Pancreas (tissue), 10 donors: Measurements from ENCODE around the gene ABHD12B. TPM values are rescaled to one million over a fixed set of nuclear protein-coding genes. Genes with fewer than 3 reads are reported as not detected.
A peak's percentile ranks its signal among the peaks of the same experiment; 100 is the strongest.

Source experiments
- ATAC-seq, 4 donors: fragments of 200-7000 bp; cut with Tn5 transposase; one replicate each; pipeline versions ENCODE4 v1.8.0 to v1.9.1; 2020; ENCODE audit warnings: mild to moderate bottlenecking in 4 of 4, moderate library complexity in 4 of 4
- DNase-seq, 6 donors: peaks; one replicate each; pipeline ENCODE4 v3.0.0-alpha.2; 2020
- FAIRE-seq: peaks from 2 replicates; lab custom pipeline; 2012; peaks lifted over from hg19 to GRCh38; lab: Jason Lieb, UNC
- H3K27ac ChIP-seq, 4 donors: fragments of 200-600 bp; sonication (generic); 1 replicate in 3 of 4; 2 replicates in 1 of 4; pipeline versions ENCODE4 v1.5.0 to v1.8.0; 2020
- H3K27me3 ChIP-seq, 4 donors: fragments of 200-600 bp; one replicate each; pipeline ENCODE4 v1.8.0; 2021
- H3K36me3 ChIP-seq, 3 donors: fragments of 200-600 bp; sonication (generic) in 1 of 3; one replicate each; pipeline versions ENCODE4 v1.5.0 to v1.8.0; 2020 to 2021
- H3K4me1 ChIP-seq, 3 donors: fragments of 200-600 bp; one replicate each; pipeline ENCODE4 v1.8.0; 2021
- H3K4me3 ChIP-seq, 4 donors: fragments of 200-600 bp; sonication (generic) in 2 of 4; one replicate each; pipeline versions ENCODE4 v1.5.0 to v1.8.0; 2020 to 2021
- H3K9me3 ChIP-seq, 4 donors: fragments of 200-600 bp; one replicate each; pipeline ENCODE4 v1.8.0; 2021
- whole genome bisulfite sequencing, 2 donors: extraction: QIAGEN DNeasy Blood & Tissue Kit; methylation state at CpG; one replicate each; pipeline ENCODE4 v1.1.7; 2013; 5-methylcytosine and 5-hydroxymethylcytosine counted together
- intact Hi-C, 3 donors: fragments of 100-400 bp; cut with DNase I; formaldehyde crosslinking; loops; one replicate each; pipeline versions ENCODE4 v1.11.1 to v1.14.2; 2022
- polyA plus RNA-seq, 2 donors: library from polyadenylated mRNA; stranded (reverse); fragments of 200-250 nt; gene quantifications; one replicate each; pipeline ENCODE4 v1.2.3, GENCODE V29; 2013
- total RNA-seq, 6 donors: library from RNA; stranded (reverse); fragmentation: NEBNext Ultra II Directional in 4 of 6; extraction: Animal tissue kit (Norgen Biotek cat#: 25700) in 4 of 6; gene quantifications; one replicate each; pipeline versions ENCODE4 v1.2.1 to v1.2.4, GENCODE V29; 2021 to 2023
- TF ChIP-seq, protein P1 (sequence below), 4 donors: fragments of 200-600 bp; sonication (generic) in 3 of 4; IDR thresholded peaks; one replicate each; pipeline versions ENCODE4 v1.5.0 to v1.8.0; 2021; ENCODE audit warnings: antibody characterized with exemption in 4 of 4
- donor health status: healthy with polysubstance abuse.
- donor health status: DM: no; HTN: no; CAD: no; lungs with moderate emphysema.
- donor health status: DM: no; HTN: no; CAD: no.
- donor health status: control.
- donor health status: control.
- donor health status: Bipolar disorder and iron deficiency.
- donor health status: DM: yes; HTN: yes; CAD: no.
- donor health status: DM: no; HTN: no; CAD: no.
- donor health status: DM: no; HTN: no; CAD: no.
- donor health status: DM: yes; HTN: yes; CAD: no.

ABHD12B gene
- total and polyA plus RNA-seq, 8 donors, result 0.16 TPM; not detected in 7

DNA sequence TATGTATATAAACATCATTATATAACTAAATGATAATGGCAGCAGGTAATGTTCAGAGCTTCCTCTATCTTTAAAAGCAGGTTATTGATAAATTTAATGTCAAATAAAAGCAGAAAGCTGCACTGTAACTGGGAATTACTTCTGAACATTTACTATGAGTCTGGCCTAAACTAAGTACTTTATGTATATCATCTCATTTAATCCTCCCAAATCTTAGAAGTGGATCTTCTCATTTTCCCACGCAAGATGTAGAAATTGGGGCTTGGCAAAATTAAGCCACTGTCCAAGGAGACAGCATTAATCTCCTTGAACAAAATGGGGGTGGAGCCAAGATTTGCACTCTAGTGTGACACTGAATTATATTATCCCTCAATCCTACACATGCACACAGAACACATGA lies 46.5 kb upstream of the ABHD12B start:
- TF ChIP-seq, protein P1, sequence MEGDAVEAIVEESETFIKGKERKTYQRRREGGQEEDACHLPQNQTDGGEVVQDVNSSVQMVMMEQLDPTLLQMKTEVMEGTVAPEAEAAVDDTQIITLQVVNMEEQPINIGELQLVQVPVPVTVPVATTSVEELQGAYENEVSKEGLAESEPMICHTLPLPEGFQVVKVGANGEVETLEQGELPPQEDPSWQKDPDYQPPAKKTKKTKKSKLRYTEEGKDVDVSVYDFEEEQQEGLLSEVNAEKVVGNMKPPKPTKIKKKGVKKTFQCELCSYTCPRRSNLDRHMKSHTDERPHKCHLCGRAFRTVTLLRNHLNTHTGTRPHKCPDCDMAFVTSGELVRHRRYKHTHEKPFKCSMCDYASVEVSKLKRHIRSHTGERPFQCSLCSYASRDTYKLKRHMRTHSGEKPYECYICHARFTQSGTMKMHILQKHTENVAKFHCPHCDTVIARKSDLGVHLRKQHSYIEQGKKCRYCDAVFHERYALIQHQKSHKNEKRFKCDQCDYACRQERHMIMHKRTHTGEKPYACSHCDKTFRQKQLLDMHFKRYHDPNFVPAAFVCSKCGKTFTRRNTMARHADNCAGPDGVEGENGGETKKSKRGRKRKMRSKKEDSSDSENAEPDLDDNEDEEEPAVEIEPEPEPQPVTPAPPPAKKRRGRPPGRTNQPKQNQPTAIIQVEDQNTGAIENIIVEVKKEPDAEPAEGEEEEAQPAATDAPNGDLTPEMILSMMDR (IDR thresholded peaks at IDR 0.05), result no peak
- intact Hi-C loops, result no loop called here
- DNase-seq, result no peak
- peaks cover 5 to 16% (median 6%) of the 10 kb centered on the region in 3 donors for H3K4me1 ChIP-seq
- H3K36me3 ChIP-seq, result no peaks in the 10 kb centered on the region
- WGBS, 2 donors, result 99 to 100% methylated on average over 1 of the region's 1 CpG
- ATAC-seq, result no peak
- H3K27me3 ChIP-seq, result no peaks in the 10 kb centered on the region
- FAIRE-seq, result no peak
- H3K27ac ChIP-seq, result no peak overlapping the region
- H3K4me3 ChIP-seq, result no peak overlapping the region
- H3K9me3 ChIP-seq, result no peaks in the 10 kb centered on the region

DNA sequence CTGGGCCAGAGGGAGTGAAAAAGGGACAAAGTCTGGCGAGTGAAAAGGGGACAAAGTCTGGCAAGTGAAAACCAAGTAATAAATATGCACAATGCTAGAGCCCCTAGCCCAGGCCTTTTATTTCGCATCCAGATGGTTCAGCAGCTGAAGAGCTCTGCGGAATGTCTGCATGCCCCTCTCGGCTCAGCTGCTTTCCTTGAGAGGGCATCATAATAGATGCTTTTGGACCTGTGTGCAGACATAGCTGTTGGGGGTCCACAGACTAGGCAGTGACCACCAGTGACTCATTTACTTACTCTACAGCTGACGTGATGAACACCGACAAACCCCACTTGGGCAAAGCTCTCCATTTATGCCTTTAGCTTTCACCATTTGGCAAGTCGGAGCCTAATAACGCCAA lies 45.2 kb upstream of the ABHD12B start:
- H3K36me3 ChIP-seq, result no peaks in the 10 kb centered on the region
- intact Hi-C loops, result no loop called here
- H3K4me1 ChIP-seq, result peaks cover 5 to 16% (median 6%) of the 10 kb centered on the region in 3 donors
- 93 to 97% methylated on average over 8 of the region's 8 CpGs for WGBS, 2 donors
- H3K9me3 ChIP-seq, result no peaks in the 10 kb centered on the region
- no peaks in the 10 kb centered on the region for H3K27me3 ChIP-seq
- TF ChIP-seq, protein P1 (IDR thresholded peaks at IDR 0.05), result no peak
- no peak for DNase-seq
- no peak overlapping the region for H3K4me3 ChIP-seq
- ATAC-seq, result no peak
- H3K27ac ChIP-seq, result no peak overlapping the region
- no peak for FAIRE-seq

DNA sequence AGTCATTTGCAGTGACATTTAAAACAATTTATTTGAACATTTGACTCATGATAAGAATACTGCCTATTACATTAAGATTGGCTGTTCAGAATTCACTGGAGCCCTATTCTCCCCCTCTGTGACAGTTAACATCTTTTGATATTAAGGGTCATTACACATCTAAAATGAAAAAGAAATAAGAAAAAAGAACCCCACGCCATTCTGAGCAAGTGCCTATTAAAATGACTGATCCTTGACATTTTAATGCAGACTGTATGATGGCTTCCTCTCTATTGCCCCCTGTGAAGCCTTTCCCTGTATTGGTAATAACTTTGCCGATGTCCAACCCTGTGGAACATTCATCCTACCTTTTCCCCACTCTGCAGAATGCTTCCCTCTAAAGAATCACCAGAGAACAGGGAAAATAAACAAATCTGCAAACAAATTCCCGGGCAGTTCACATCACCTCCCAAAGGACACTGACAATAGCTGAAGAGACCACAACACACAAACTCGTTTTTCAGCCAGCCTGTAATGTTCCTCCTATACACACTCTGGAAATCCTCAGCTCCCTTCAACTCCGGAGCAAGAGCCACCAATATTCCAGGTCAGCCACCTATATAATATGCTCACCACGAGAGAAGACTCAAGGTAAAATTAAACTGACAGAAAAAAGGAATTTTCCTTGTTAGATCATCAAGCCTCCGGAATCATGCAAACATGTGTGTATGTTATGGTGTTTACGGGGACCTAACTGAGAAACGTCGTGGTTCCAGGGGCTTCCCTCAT lies 42.9 kb upstream of the ABHD12B start:
- FAIRE-seq, result no peak
- no peak for DNase-seq
- 82 to 87% methylated on average over 10 of the region's 10 CpGs for WGBS, 2 donors
- Histone ChIP-seq H3K36me3 (no peaks in the 10 kb centered on the region), H3K4me1 (peaks cover 2 to 12% (median 11%) of the 10 kb centered on the region in 3 donors), H3K9me3 (no peaks in the 10 kb centered on the region), H3K27me3 (no peaks in the 10 kb centered on the region), H3K4me3 (peak overlapping the region in 1 of 4 donors; percentile 88), H3K27ac (no peak overlapping the region)
- TF ChIP-seq, protein P1 (IDR thresholded peaks at IDR 0.05), result no peak
- intact Hi-C loops, result no loop called here
- no peak for ATAC-seq

DNA sequence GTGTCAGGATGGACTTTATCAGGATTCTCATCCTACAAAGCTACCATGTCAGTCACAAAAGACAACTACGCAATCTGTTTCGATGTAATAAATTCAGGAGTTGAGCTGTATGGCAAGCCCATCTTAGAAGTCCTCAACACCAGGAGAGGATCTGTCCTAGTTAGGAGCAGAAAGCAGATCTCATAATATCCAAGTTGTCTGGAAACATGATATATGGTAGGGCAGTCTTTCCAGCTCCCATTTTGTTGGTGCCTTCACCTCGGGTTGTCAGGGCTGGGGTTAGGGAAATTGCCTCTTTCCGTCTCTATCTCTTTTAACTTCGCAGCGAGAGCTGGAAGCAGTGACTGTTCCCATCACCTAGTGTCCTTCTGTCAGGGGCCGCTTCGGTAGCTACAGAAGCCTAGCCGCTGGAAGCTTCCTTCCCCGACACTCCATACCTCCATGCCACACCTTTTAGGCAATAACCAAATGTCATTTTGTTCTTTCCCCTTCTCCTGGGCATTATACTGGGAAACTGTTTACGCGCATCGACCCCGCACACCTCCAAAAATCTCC lies 42.3 kb upstream of the ABHD12B start:
- TF ChIP-seq, protein P1 (IDR thresholded peaks at IDR 0.05), result no peak
- H3K36me3 ChIP-seq, result no peaks in the 10 kb centered on the region
- no peaks in the 10 kb centered on the region for H3K27me3 ChIP-seq
- FAIRE-seq (no peak), DNase-seq (no peak), ATAC-seq (no peak)
- H3K4me3 ChIP-seq, result peak overlapping the region; percentile 62 to 88 (median 74)
- H3K27ac ChIP-seq, result no peak overlapping the region
- H3K4me1 ChIP-seq, result peaks cover 0 to 12% (median 7%) of the 10 kb centered on the region in 3 donors
- WGBS, 2 donors, result 33 to 40% methylated on average over 14 of the region's 14 CpGs
- no peaks in the 10 kb centered on the region for H3K9me3 ChIP-seq
- intact Hi-C loops, result loop anchor here in 1 of 3 donors (10.0 kb wide), 1 partner anchor 45 kb away; no protein-coding TSS in a partner anchor
